DND-41 (cell line): ENCODE measurements around the gene DKC1.
A peak's percentile ranks its signal among the peaks of the same experiment; 100 is the strongest.

Experiments
- ATAC-seq: fragments of 200-7000 bp; cut with Tn5 transposase; 3 replicates; pipeline ENCODE4 v1.9.1; 2021; ENCODE audit warnings: low read depth; ENCODE audit not compliant: insufficient read depth
- DNase-seq: peaks from one replicate; pipeline ENCODE4 v3.0.0-alpha.2; 2020
- H2AFZ ChIP-seq: 2 replicates; pipeline ENCODE4 v1.6.0; 2012; ENCODE audit warnings: low read depth, low read length
- H3K27ac ChIP-seq: 2 replicates; pipeline ENCODE4 v1.5.1; 2012; ENCODE audit warnings: low read length, inconsistent platforms
- H3K27me3 ChIP-seq: fragments of 200-600 bp; sonication (generic); 2 replicates; pipeline ENCODE4 v1.6.0; 2012; ENCODE audit warnings: low read length, mild to moderate bottlenecking, inconsistent platforms; ENCODE audit not compliant: insufficient read depth, poor library complexity
- H3K36me3 ChIP-seq: 2 replicates; pipeline ENCODE4 v1.5.1; 2012; ENCODE audit warnings: low read length, inconsistent platforms; ENCODE audit not compliant: insufficient read depth
- H3K4me1 ChIP-seq: 2 replicates; pipeline ENCODE4 v1.5.1; 2012; ENCODE audit warnings: mild to moderate bottlenecking, low read length; ENCODE audit not compliant: insufficient read depth
- H3K4me2 ChIP-seq: 2 replicates; pipeline ENCODE4 v1.6.0; 2012; ENCODE audit warnings: mild to moderate bottlenecking, moderate library complexity, low read length, inconsistent platforms; ENCODE audit not compliant: insufficient read depth
- H3K4me3 ChIP-seq, 2 experiments: fragments of 200-600 bp in 1 of 2; shearing (Covaris generic) in 1 of 2; 2 replicates each; pipeline ENCODE4 v1.5.1; 2012 to 2016; ENCODE audit warnings: inconsistent platforms in 2 of 2, low read length in 2 of 2, mild to moderate bottlenecking in 2 of 2, low read depth in 1 of 2, moderate library complexity in 1 of 2
- H3K79me2 ChIP-seq: 2 replicates; pipeline ENCODE4 v1.6.0; 2012; ENCODE audit warnings: low read length, inconsistent platforms; ENCODE audit not compliant: insufficient read depth
- H3K9ac ChIP-seq: 2 replicates; pipeline ENCODE4 v1.6.0; 2012; ENCODE audit warnings: low read depth, mild to moderate bottlenecking, inconsistent platforms, low read length, moderate library complexity
- H3K9me3 ChIP-seq: 2 replicates; pipeline ENCODE4 v1.5.1; 2012; ENCODE audit warnings: low read length, moderate library complexity, mild to moderate bottlenecking, inconsistent platforms; ENCODE audit not compliant: insufficient read depth, severe bottlenecking
- H4K20me1 ChIP-seq: 2 replicates; pipeline ENCODE4 v1.6.0; 2012; ENCODE audit warnings: low read length; ENCODE audit not compliant: insufficient read depth
- EZH2 ChIP-seq: IDR thresholded peaks from 3 replicates; pipeline ENCODE4 v1.6.1; 2012; ENCODE audit warnings: borderline replicate concordance, low read depth, mild to moderate bottlenecking, moderate library complexity, low read length, inconsistent platforms; ENCODE audit not compliant: severe bottlenecking
- TF ChIP-seq, protein P1 (sequence below): IDR thresholded peaks from 2 replicates; pipeline ENCODE4 v1.5.1; 2012; ENCODE audit warnings: borderline replicate concordance, low read length, moderate library complexity, mild to moderate bottlenecking; ENCODE audit not compliant: poor library complexity, severe bottlenecking; ENCODE audit errors: extremely low read depth

The DKC1 gene

GRCh38 chrX:154751669-154752271 is 10.9 kb upstream of the DKC1 start:
- peak overlapping the region in 1 of 2 experiments; percentile 88; a peak in 3 of 4 replicates for H3K4me3 ChIP-seq
- DNase-seq: no peak
- no peak for ATAC-seq
- no peaks in the 10 kb centered on the region for H3K9me3 ChIP-seq
- no peaks in the 10 kb centered on the region; the same call in 1 of the 2 replicates for H4K20me1 ChIP-seq
- peak overlapping the region; percentile 88 for H3K27ac ChIP-seq
- peak overlapping the region; percentile 94 for H2AFZ ChIP-seq
- peak overlapping the region; percentile 79 for H3K4me2 ChIP-seq
- H3K79me2 ChIP-seq: peaks cover 41% of the 10 kb centered on the region
- H3K27me3 ChIP-seq: no peaks in the 10 kb centered on the region
- peak overlapping the region; percentile 82 for H3K9ac ChIP-seq
- H3K36me3 ChIP-seq: no peaks in the 10 kb centered on the region
- H3K4me1 ChIP-seq: peaks cover 39% of the 10 kb centered on the region
- TF ChIP-seq, protein P1, sequence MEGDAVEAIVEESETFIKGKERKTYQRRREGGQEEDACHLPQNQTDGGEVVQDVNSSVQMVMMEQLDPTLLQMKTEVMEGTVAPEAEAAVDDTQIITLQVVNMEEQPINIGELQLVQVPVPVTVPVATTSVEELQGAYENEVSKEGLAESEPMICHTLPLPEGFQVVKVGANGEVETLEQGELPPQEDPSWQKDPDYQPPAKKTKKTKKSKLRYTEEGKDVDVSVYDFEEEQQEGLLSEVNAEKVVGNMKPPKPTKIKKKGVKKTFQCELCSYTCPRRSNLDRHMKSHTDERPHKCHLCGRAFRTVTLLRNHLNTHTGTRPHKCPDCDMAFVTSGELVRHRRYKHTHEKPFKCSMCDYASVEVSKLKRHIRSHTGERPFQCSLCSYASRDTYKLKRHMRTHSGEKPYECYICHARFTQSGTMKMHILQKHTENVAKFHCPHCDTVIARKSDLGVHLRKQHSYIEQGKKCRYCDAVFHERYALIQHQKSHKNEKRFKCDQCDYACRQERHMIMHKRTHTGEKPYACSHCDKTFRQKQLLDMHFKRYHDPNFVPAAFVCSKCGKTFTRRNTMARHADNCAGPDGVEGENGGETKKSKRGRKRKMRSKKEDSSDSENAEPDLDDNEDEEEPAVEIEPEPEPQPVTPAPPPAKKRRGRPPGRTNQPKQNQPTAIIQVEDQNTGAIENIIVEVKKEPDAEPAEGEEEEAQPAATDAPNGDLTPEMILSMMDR: no peak
- no peak for TF ChIP-seq EZH2

DNA sequence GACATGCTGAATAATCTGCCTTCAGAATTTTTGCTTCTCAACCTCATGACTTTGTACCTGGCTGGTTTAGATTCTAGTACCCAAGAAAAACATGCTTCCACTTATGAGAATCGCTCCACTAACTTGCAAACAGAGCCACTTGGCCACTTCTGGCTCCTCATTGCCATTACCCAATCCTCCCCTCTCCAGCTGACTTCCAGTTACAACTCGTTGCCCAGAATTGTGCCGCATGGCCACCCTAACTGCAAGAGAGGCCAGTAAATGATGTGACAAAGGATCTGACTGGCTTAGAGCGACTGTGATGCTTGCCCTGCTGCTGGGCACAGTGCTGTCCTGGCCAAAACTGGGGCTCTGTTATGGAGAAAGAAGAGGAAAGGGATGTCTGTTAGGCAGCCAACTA is 4.0 kb upstream of the DKC1 start:
- peak overlapping the region; percentile 49; the same call in 1 of the 2 replicates for H2AFZ ChIP-seq
- H3K4me2 ChIP-seq: no peak overlapping the region
- no peak overlapping the region for H3K27ac ChIP-seq
- no peak overlapping the region for H3K4me3 ChIP-seq
- no peak for ATAC-seq
- TF ChIP-seq EZH2: no peak
- TF ChIP-seq, protein P1: no peak
- no peak for DNase-seq
- peaks cover 11% of the 10 kb centered on the region for H3K79me2 ChIP-seq
- H3K36me3 ChIP-seq: 0 out of 2 replicates have a peak, but pooled peaks cover 3% of the 10 kb centered on the region
- H4K20me1 ChIP-seq: peaks cover 3% of the 10 kb centered on the region
- H3K27me3 ChIP-seq: no peaks in the 10 kb centered on the region
- no peak overlapping the region for H3K9ac ChIP-seq
- no peaks in the 10 kb centered on the region for H3K9me3 ChIP-seq
- H3K4me1 ChIP-seq: peaks cover 13% of the 10 kb centered on the region

GRCh38 chrX:154761977-154762536 is 607 bp upstream of the DKC1 start:
- peak; percentile 34 for DNase-seq
- H3K9me3 ChIP-seq: no peaks in the 10 kb centered on the region
- H4K20me1 ChIP-seq: peaks cover 22% of the 10 kb centered on the region
- H3K4me2 ChIP-seq: peak overlapping the region; percentile 87
- H3K36me3 ChIP-seq: peaks cover 30% of the 10 kb centered on the region
- H3K9ac ChIP-seq: peak overlapping the region; percentile 94
- peak overlapping the region; percentile 89 for H3K27ac ChIP-seq
- peaks cover 31% of the 10 kb centered on the region for H3K4me1 ChIP-seq
- H2AFZ ChIP-seq: peak overlapping the region; percentile 70
- no peak for ATAC-seq
- no peak for TF ChIP-seq EZH2
- TF ChIP-seq, protein P1: no peak
- peaks cover 44% of the 10 kb centered on the region for H3K79me2 ChIP-seq
- H3K27me3 ChIP-seq: no peaks in the 10 kb centered on the region
- H3K4me3 ChIP-seq: peak overlapping the region; percentile 26 to 98
